SKM-1 treated with dmso at 0.1 percent for 144 hours (cell line): Measurements from ENCODE around the gene OR11H1.
"Not testable (repeated sequence)": the region's sequence is repeated elsewhere in the genome, so short reads cannot be mapped to it uniquely, and the experiment has no call there.

ENCODE experiments used
- DNase-seq: peaks from one replicate; lab custom pipeline; 2025; ENCODE audit not compliant: unreplicated experiment; lab: John Stamatoyannopoulos, UW

OR11H1 gene

GRCh38 chr22:15527892-15528291 lies at the start of gene OR11H1:
TSS of gene OR11H1 (plus strand) at chr22:15528192. CDS start at chr22:15528192, 0 bp downstream.
- DNase-seq, result not testable (repeated sequence)

GRCh38 chr22:15509967-15510366 lies 18.0 kb upstream of the OR11H1 start:
- not testable (repeated sequence) for DNase-seq

GRCh38 chr22:15515896-15516295 lies 12.1 kb upstream of the OR11H1 start:
- DNase-seq, result not testable (repeated sequence)

- not testable (repeated sequence) for DNase-seq
Observed at GRCh38 chr22:15553767-15554166, 25.8 kb downstream of the OR11H1 start.

- not testable (repeated sequence) for DNase-seq
Observed at GRCh38 chr22:15563461-15563860, 35.5 kb downstream of the OR11H1 start.

GRCh38 chr22:15565063-15565462 lies 37.1 kb downstream of the OR11H1 start:
- DNase-seq, result not testable (repeated sequence)
